Mesenteric fat pad (tissue), 1 donor: ENCODE results near the gene HBD. TPM values are rescaled to one million over a fixed set of nuclear protein-coding genes. Genes with fewer than 3 reads are reported as not detected.
"Not testable (repeated sequence)": the region's sequence is repeated elsewhere in the genome, so short reads cannot be mapped to it uniquely, and the experiment has no call there.

Experiments used
- DNase-seq: peaks from one replicate; pipeline ENCODE4 v3.0.0-alpha.2; 2020; ENCODE audit warnings: low spot score
- long read RNA-seq: library from polyadenylated mRNA; unstranded; transcript quantifications from one replicate; pipeline ENCODE4 v2.0.0, GENCODE V29; 2020
- total RNA-seq: library from RNA; stranded (reverse); fragmentation: NEBNext Ultra II Directional; extraction: Animal tissue kit (Norgen Biotek cat#: 25700); gene quantifications from one replicate; pipeline ENCODE4 v1.2.1, GENCODE V29; 2021
- donor health status: DM: yes; HTN: yes; CAD: no.

HBD gene
- total RNA-seq, result 0.80 TPM
- long read RNA-seq, result 0 reads

- DNase-seq, result no peak
Measured at GRCh38 chr11:5234381-5234834, at the start of gene HBD. TSS of gene HBD (minus strand) at chr11:5234483. CDS start at chr11:5234433, 50 bp downstream.

DNA sequence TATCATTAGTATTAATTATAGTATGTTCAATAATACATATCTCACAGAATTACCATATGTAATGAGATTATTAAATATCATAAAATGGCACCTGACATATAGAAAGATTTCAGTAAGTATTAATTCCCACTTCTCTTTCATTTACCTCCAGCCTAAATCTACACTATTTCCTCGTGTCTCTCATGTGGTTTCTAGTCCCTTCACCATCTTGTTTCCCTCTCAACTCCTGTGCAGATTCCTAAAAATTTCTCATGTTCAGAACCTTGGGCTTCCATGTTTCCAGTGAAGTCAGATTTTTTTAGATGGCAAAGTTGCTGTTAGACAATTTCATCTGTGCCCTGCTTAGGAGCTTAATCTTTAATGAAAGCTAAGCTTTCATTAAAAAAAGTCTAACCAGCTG is 49.6 kb upstream of the HBD start:
- DNase-seq, result no peak

GRCh38 chr11:5283086-5283485 is 48.8 kb upstream of the HBD start:
- no peak for DNase-seq

DNA sequence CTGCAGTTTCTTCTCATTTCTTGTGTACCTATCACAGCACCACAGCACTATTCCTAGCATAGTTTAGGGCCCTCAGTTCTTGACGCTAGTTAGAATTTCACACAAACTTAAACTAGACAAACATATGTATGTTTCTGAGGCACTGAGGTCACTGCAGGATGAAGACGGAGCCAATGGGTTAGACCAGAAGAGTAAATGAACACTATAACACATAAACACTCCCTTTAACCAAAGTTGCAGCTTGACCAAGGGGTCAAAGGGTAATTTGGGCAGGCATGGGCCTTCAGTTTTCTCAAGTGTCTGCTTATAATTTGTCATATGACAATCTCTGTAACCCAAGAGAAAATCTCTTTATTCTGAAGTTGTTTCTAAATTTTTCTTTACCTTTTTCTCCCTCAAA is 48.3 kb upstream of the HBD start:
- DNase-seq, result no peak

DNA sequence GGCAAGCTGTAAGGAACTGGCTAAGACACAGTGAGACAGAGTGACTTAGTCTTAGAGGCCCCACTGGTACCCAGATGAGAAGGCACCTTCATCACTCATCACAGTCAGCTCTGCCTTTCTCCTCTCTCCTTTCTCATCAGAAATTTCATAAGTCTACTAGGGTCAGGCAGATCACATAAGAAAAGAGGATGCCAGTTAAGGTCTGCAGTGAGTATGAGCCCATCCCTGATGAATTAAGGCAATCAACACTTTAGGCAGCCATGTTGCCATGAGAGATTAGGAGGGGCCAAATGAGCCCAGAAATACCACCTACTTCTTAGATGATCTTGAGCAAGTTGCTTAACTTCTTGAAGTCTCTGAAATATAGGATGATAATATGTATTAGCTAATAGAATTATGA is 47.3 kb upstream of the HBD start:
- no peak for DNase-seq

DNA sequence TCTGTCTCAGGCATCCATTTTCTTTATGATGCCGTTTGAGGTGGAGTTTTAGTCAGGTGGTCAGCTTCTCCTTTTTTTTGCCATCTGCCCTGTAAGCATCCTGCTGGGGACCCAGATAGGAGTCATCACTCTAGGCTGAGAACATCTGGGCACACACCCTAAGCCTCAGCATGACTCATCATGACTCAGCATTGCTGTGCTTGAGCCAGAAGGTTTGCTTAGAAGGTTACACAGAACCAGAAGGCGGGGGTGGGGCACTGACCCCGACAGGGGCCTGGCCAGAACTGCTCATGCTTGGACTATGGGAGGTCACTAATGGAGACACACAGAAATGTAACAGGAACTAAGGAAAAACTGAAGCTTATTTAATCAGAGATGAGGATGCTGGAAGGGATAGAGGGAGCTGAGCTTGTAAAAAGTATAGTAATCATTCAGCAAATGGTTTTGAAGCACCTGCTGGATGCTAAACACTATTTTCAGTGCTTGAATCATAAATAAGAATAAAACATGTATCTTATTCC is 46.4 kb upstream of the HBD start:
- DNase-seq, result no peak

GRCh38 chr11:5279471-5280090 is 45.3 kb upstream of the HBD start:
- no peak for DNase-seq

- DNase-seq, result no peak
Measured at GRCh38 chr11:5277807-5278382, 43.6 kb upstream of the HBD start.

DNA sequence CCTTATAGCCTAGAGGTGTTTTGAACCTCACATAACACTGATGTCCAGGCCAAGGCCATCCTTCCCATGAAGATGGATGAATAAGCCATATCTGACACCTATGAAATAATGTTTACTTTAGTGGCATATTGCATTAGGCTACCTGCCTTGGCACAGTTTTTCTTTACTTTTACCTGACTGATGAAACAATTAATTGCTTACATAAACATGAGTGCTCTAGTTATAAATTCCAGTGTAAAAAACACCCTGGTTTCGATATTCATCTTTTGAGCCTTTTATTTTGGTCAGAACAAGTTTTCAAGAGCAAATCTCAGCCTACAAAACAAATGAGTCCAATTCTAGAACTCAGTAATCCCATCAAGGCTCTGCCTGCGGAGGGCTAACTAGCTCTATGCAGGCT is 42.4 kb upstream of the HBD start:
- no peak for DNase-seq

- no peak for DNase-seq
Measured at GRCh38 chr11:5275369-5276110, 41.3 kb upstream of the HBD start.

GRCh38 chr11:5274395-5274794 is 40.1 kb upstream of the HBD start:
- no peak for DNase-seq

- DNase-seq, result no peak
Measured at GRCh38 chr11:5272395-5273017, 38.2 kb upstream of the HBD start.

- no peak for DNase-seq
Measured at GRCh38 chr11:5269715-5270147, 35.4 kb upstream of the HBD start, which contains the start of gene HBE1. TSS of gene HBE1 (minus strand) at chr11:5269945. CDS start at chr11:5269890, 55 bp downstream.

DNA sequence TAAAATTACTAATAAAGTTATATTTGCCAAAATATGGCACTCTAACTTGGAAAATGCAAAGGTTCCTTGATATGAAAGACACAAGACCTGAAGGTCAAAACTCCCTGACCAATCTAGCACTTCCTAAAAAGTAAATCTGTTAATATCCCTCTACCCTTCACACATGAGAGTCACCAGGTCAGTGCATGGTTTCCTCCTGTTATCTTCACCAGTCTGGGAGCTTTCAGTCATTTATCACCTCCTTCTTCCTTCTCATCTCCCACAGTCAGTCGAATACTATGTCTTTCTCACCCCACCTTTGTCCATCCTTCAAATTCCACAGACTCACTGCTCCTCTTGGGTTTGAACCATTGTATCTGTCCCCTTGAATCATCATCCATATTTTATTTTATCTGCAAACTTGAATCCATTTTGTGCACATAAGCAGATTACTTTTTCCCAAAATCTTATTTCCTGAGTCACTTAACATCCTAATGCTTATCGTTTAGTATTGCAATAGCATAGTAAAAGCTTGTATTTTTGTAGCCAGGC is 32.8 kb upstream of the HBD start:
- no peak for DNase-seq

GRCh38 chr11:5266609-5267008 is 32.3 kb upstream of the HBD start:
- no peak for DNase-seq

DNA sequence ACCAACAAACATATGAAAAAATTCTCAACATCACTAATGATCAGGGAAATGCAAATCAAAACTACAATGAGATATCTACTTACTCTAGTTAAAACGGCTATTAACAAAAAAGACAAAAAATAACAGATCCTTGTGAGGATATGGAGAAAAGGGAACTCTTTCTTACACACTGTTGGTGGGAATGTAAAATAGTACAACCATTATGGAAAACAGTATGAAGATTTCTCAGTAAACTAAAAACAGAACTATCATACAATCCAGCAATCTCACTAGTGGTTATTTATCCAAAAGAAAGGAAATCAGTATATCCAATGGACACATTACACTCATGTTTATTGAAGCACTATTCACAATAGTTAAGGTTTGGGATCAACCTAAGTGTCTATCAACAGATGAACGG is 31.5 kb upstream of the HBD start:
- no peak for DNase-seq

GRCh38 chr11:5258543-5259262 is 24.4 kb upstream of the HBD start:
- no peak for DNase-seq

GRCh38 chr11:5257296-5257695 is 23.0 kb upstream of the HBD start:
- DNase-seq, result no peak

GRCh38 chr11:5254646-5255413 is 20.5 kb upstream of the HBD start, which contains the start of gene HBG2:
TSS of gene HBG2 (minus strand) at chr11:5254781. CDS start at chr11:5254728, 53 bp downstream.
- DNase-seq, result not testable (repeated sequence)

DNA sequence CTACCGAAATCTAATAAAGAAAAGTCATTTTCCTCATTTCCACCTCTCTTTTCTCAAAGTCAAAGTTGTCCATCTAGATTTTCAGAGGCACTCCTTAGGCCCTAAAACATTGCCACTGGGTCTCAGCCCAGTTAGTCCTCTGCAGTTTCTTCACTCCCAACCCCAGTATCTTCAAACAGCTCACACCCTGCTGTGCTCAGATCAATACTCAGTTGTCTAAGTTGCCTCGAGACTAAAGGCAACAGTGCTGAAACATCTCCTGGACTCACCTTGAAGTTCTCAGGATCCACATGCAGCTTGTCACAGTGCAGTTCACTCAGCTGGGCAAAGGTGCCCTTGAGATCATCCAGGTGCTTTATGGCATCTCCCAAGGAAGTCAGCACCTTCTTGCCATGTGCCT is 19.7 kb upstream of the HBD start:
- DNase-seq, result not testable (repeated sequence)
